ENCODE measurements around the gene DTNB.

The DTNB gene

GRCh38 chr2:25369439-25369838, 303.9 kb downstream of the DTNB start:
- no peaks in the 10 kb centered on the region for H3K9me3 ChIP-seq
- TF ChIP-seq CTCF (IDR thresholded peaks at IDR 0.05), result no peak
- H3K36me3 ChIP-seq, result no peaks in the 10 kb centered on the region
- no peak overlapping the region for H3K4me3 ChIP-seq (ENCODE audit: low read depth in 1 of 2, low read length in 1 of 2)
- no peaks in the 10 kb centered on the region for H3K4me1 ChIP-seq (ENCODE audit: control insufficient read depth in 1 of 2, insufficient read depth in 1 of 2, low read depth in 1 of 2, low read length in 1 of 2)
- peaks cover 6% of the 10 kb centered on the region for H3K27me3 ChIP-seq
- H3K27ac ChIP-seq, result no peak overlapping the region

- H3K36me3 ChIP-seq, result no peaks in the 10 kb centered on the region
- no peak overlapping the region for H3K27ac ChIP-seq
- H3K9me3 ChIP-seq, result no peaks in the 10 kb centered on the region
- peaks cover 13% of the 10 kb centered on the region for H3K27me3 ChIP-seq
- no peaks in the 10 kb centered on the region for H3K4me1 ChIP-seq (ENCODE audit: control insufficient read depth in 1 of 2, insufficient read depth in 1 of 2, low read depth in 1 of 2, low read length in 1 of 2)
- H3K4me3 ChIP-seq (ENCODE audit: low read depth in 1 of 2, low read length in 1 of 2), result no peak overlapping the region
- TF ChIP-seq CTCF (IDR thresholded peaks at IDR 0.05), result no peak
Observed at GRCh38 chr2:25368660-25369059, 304.7 kb downstream of the DTNB start.

- no peak for TF ChIP-seq CTCF (IDR thresholded peaks at IDR 0.05)
- Histone ChIP-seq H3K27me3 (peaks cover 16% of the 10 kb centered on the region), H3K4me3 (ENCODE audit: low read depth in 1 of 2, low read length in 1 of 2) (no peak overlapping the region), H3K4me1 (ENCODE audit: control insufficient read depth in 1 of 2, insufficient read depth in 1 of 2, low read depth in 1 of 2, low read length in 1 of 2) (peaks cover 8 to 11% of the 10 kb centered on the region in 2 experiments), H3K27ac (no peak overlapping the region), H3K9me3 (no peaks in the 10 kb centered on the region), H3K36me3 (no peaks in the 10 kb centered on the region)
Observed at GRCh38 chr2:25367296-25367695, 306.1 kb downstream of the DTNB start.

- Histone ChIP-seq H3K36me3 (no peaks in the 10 kb centered on the region), H3K9me3 (no peaks in the 10 kb centered on the region), H3K4me3 (ENCODE audit: low read depth in 1 of 2, low read length in 1 of 2) (no peak overlapping the region), H3K27me3 (peaks cover 16% of the 10 kb centered on the region), H3K4me1 (ENCODE audit: control insufficient read depth in 1 of 2, insufficient read depth in 1 of 2, low read depth in 1 of 2, low read length in 1 of 2) (peaks cover 9 to 18% of the 10 kb centered on the region in 2 experiments), H3K27ac (no peak overlapping the region)
- no peak for TF ChIP-seq CTCF (IDR thresholded peaks at IDR 0.05)
Observed at GRCh38 chr2:25366629-25367028, 306.7 kb downstream of the DTNB start.

GRCh38 chr2:25365241-25365640, 308.1 kb downstream of the DTNB start:
- peaks cover 16% of the 10 kb centered on the region for H3K27me3 ChIP-seq
- peaks cover 9 to 18% of the 10 kb centered on the region in 2 experiments for H3K4me1 ChIP-seq (ENCODE audit: control insufficient read depth in 1 of 2, insufficient read depth in 1 of 2, low read depth in 1 of 2, low read length in 1 of 2)
- no peaks in the 10 kb centered on the region for H3K36me3 ChIP-seq
- no peaks in the 10 kb centered on the region for H3K9me3 ChIP-seq
- no peak overlapping the region for H3K27ac ChIP-seq
- TF ChIP-seq CTCF (IDR thresholded peaks at IDR 0.05), result no peak
- H3K4me3 ChIP-seq (ENCODE audit: low read depth in 1 of 2, low read length in 1 of 2), result no peak overlapping the region

- peaks cover 9 to 18% of the 10 kb centered on the region in 2 experiments for H3K4me1 ChIP-seq (ENCODE audit: control insufficient read depth in 1 of 2, insufficient read depth in 1 of 2, low read depth in 1 of 2, low read length in 1 of 2)
- H3K27ac ChIP-seq, result no peak overlapping the region
- TF ChIP-seq CTCF (IDR thresholded peaks at IDR 0.05), result no peak
- H3K27me3 ChIP-seq, result peaks cover 16% of the 10 kb centered on the region
- no peak overlapping the region for H3K4me3 ChIP-seq (ENCODE audit: low read depth in 1 of 2, low read length in 1 of 2)
- no peaks in the 10 kb centered on the region for H3K9me3 ChIP-seq
- no peaks in the 10 kb centered on the region for H3K36me3 ChIP-seq
Observed at GRCh38 chr2:25363733-25364132, 309.6 kb downstream of the DTNB start.

Measured in neutrophil (primary cell).